C4-2B (cell line): ENCODE results near the gene UGGT1.

Experiments used
- H3K27ac ChIP-seq: fragments of 450-650 bp; 2 replicates; pipeline ENCODE4 v1.5.1; 2017
- CTCF ChIP-seq: fragments of 450-650 bp; conservative IDR thresholded peaks from 2 replicates; pipeline ENCODE4 v1.5.1; 2017; ENCODE audit warnings: mild to moderate bottlenecking
- ZFX ChIP-seq: fragments of 450-650 bp; IDR thresholded peaks from 2 replicates; pipeline ENCODE4 v1.6.1; 2017

UGGT1 gene

GRCh38 chr2:128145651-128146050 lies 54.7 kb downstream of the UGGT1 start:
- no peak overlapping the region for H3K27ac ChIP-seq
- no peak for TF ChIP-seq ZFX
- no peak for TF ChIP-seq CTCF

GRCh38 chr2:128153786-128154185 lies 62.8 kb downstream of the UGGT1 start:
- no peak overlapping the region for H3K27ac ChIP-seq
- TF ChIP-seq CTCF (no peak), ZFX (no peak)

DNA sequence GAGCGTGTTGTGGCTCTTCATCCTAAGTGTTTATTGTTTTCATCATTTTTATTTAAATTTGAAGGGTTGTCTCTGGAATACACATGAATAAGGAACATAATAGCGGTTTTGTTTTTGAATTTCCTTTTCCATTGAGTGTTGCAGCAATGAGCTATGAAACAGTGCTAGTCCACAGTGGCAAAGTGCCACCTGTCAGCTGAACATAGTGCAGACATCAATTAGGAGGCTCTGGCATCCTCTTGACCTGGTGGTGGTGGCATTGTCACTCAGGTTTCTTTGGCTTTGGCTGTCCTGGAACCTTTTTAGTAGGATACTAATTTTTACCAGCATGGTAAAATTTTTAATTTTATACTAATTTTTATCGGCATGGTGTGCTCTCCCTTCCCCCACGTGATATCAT lies 63.2 kb downstream of the UGGT1 start:
- TF ChIP-seq CTCF (no peak), ZFX (no peak)
- no peak overlapping the region for H3K27ac ChIP-seq

GRCh38 chr2:128155970-128156369 lies 65.0 kb downstream of the UGGT1 start:
- TF ChIP-seq ZFX: no peak
- H3K27ac ChIP-seq: no peak overlapping the region

DNA sequence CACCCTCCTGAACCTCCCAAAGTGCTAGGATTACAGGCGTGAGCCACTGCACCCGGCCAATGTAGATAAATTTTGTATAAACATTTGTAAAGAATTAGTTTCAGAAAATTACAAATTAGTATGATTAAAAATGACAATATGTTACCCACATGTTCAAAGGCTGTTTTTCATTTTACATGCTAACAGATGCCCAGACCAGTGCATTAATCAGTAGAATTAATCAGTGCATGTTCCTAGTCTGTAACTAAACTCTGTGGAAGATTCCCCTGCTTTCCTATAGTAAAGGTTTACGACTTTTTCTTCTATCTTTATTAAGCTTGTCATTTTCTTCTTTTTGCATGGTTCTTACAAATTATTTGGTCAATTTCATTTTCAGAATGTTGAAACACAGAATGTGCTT lies 65.8 kb downstream of the UGGT1 start:
- no peak overlapping the region for H3K27ac ChIP-seq

DNA sequence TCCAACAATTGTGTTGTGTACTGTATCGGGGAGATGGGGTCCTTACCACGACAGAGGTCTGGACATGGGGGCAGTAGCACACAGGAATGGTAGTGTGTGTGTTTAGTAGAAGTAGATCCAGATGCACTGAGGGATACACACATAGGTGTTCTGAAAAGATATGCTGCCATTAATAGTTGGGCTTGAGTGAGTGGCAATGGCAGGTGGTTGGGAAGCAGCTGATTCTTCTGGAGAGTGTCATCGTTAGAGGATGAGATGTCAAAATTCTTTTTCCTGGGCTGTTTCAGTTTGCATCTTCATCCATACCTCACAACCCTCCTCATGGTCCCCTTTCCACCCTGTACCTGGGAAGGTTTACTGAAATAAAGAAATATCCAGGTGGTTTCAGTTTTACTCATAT lies 66.6 kb downstream of the UGGT1 start:
- H3K27ac ChIP-seq: no peak overlapping the region
- no peak for TF ChIP-seq CTCF
- TF ChIP-seq ZFX: no peak

More for the DNA sequence above, 65.8 kb downstream of the UGGT1 start:
- TF ChIP-seq CTCF (no peak), ZFX (no peak)

DNA sequence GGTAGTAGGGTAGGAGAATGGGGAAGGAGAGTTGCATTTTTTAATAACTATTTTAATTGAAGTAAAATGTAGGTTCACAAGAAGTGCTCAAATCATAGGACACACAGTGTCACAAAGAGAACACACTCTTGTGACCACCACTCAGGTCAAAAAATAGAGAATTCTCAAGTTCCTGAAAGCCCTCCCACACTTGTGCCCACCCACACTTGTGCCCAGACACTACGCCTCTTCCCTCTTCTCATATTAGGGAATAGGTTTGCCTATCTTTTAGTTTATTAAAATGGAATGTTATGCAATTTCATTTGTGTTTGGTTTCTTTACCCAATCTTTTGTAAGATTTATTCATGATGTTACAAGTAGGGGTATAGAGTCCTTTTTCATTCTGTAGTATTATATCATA lies 67.2 kb downstream of the UGGT1 start:
- TF ChIP-seq ZFX (no peak), CTCF (no peak)
- H3K27ac ChIP-seq: no peak overlapping the region

GRCh38 chr2:128159437-128159836 lies 68.4 kb downstream of the UGGT1 start:
- TF ChIP-seq CTCF (no peak), ZFX (no peak)
- H3K27ac ChIP-seq: no peak overlapping the region
